ENCODE measurements around the gene HMGB3. TPM values are rescaled to one million over a fixed set of nuclear protein-coding genes. Genes with fewer than 3 reads are reported as not detected.
"Not testable (repeated sequence)": the region's sequence is repeated elsewhere in the genome, so short reads cannot be mapped to it uniquely, and the experiment has no call there.

The HMGB3 gene
- total RNA-seq, 1 donor from 2014 or later = 11.2 TPM

DNA sequence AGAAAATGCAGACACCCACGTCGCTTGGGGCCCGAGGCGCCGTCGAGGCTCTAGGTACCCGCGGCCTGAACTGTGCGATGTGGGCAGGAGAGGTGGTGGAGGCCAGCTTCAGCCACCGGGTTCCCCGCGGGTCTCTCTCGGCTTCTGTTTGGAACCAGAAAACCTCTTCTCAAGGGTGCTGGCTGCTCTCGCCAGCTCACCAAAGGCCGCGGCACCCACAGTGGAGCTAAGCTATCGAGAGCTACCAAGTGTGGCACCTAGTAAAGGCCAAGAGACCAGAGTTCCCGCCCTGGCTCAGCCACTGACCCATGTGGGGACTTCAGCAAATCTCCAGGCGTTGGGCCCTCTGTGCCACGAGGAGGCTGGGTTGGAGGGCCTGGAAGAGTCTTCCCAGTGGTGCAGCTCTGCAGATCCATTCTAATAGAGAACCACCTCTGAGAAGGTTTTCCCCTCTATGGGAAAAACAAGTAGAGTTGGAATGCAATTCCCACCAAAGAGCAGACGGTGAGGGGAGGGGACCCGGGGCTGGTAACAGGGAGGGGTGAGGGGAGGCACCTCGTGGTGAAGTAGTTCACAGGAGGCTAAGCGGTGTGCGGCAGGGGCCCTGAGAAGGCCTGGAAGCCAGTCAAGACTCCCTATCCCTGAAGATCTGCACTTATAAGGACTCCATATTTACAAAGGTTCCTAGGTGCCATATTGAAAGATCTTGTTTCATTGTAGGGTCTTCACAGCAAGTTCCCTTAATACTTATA lies 5.5 kb upstream of the HMGB3 start:
- DNase-seq = no peak

DNA sequence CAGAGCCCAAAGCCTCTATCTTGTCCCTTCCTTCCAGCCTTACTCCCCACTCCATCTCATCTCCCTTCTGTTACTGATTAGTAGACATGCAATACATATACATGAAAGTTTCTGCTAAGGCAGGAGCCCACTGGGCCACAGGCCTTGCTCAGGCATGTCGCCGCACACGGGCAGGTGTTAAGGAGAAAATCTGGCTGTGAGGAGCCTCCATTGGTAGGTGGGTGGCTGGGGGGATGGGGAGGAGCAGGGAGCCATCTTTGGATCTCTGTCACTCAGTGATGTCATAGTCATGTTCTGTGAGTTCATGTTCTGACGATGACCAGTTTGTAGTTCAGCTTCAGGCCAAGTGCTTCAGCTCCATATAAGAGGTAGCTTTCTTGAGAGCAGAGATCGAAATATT lies 2.9 kb upstream of the HMGB3 start:
- no peak for DNase-seq

DNA sequence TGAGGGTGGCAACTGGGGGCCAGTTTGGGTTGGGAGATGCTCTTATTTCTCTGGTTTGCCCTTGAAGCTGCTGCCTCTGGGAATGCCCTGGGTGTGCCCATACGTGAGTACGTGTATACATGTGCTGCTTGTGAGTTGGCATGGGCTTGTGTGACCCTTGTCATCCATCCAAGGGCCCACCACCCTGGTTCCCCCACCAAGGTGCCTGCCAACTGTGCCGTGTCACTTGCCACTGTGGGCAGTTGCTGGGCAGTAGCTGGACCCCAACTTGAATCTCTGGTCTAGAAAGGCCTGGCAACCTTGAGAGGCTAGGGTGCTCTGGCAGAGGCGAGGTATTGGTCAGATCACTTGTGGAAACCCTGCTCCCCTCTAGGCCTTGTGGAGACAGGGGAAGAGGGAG lies 2.4 kb upstream of the HMGB3 start:
- no peak for DNase-seq

GRCh38 chrX:150982235-150982787 lies 824 bp upstream of the HMGB3 start:
- DNase-seq = no peak

DNA sequence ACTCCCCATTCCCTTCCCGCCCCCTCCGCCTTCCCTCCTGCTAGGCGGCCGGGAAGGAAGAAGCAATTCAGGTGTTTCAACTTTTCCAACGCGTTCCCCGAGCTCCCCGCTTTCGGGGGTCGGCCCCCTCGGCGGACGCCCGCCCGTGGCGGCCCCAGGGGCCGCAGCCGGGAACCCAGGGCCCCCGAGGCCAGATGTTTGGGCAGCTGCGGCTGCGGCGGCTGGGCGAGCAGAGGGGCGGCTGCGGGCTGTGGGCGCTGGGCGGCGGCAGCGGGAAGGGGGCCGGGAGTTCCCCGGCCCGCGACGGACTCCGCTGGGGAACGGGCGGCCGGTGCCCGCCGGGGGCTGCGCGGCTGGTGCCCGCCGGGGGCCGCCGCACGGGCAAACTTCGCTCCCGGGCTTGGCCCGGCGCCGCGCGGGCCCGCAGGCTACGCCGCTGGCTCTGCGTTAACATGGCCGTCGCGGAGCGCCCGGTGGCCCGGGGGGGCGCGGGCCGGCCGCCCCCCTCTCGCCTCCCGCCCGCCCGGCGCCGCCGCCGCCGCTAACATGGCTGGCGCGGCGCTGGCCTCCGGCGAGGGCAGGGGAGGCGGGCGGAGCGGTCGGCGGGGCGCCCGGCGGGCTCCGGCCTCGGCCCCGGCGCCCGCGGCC lies 510 bp downstream of the HMGB3 start:
- no peak for DNase-seq

DNA sequence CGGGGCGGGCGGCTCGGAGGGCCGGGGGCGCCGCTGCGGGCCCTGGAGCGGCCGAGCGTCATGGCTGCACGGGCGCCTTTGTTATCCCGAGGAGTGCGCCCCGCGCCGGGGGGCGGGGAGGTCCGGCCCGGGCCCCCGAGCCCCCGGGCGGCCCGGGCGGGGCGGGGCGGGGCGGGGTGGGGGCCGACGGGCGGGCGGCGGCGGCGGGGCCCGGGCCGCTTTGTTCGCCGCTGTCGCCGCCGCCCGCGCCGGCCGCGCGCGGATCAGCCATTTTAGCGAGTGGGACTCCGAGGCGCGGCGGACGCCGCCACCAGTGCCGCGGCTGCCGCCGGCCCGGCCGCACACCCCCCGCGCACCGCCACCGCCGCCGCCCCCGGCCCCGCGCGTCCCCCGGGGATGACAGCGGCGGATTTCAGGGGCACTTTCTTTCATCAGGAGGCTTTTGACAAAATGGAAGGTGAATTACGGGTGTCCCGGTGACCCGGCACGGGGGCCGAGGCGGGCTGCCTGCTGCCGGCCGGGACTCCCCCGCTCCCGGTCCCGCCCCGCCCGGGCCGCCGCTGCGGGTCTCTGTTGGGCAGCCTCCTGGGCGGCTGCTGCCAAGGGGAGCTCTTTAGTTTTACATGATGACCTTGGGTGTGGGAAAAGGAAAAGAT lies 1.2 kb downstream of the HMGB3 start:
- no peak for DNase-seq

GRCh38 chrX:150987687-150988086 lies 4.6 kb downstream of the HMGB3 start:
- not testable (repeated sequence) for DNase-seq

DNA sequence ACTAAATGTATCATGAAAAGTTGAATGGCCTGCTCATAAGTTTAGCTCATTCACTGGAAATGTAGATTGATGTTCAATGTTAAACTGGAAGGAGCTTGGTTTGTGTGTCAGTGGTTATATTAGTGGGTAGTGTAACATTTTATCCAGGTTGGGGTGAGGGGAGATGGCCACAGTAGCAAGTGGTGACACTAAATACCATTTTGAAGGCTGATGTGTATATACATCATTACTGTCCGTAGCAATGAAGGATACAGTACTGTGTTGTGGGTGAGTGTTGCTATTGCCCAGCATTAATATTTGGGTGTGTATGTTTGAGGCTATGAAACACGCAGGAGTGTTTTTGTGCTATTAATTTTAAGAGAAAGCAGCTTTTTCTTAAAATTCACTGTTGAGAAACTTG lies 6.3 kb downstream of the HMGB3 start:
- no peak for DNase-seq

DNA sequence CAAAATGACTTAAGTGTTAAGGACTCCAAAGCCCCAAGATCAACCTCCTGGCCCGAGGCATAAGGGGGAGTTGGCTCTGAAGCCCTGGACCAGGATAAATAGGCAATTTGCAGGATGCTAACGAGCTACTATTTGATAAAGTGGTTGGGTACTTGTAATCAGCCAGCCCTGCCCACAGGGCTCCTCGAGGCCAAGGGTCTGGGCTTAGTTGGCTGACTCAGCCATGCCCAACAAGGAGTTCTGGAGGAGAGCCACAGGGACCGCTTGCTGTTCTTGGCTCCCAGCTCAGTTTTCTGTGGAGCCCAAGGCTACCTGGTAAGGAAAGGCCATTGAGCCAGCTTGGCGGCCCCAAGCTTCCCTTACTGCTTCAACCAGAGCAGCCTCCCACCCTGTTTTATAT lies 7.8 kb downstream of the HMGB3 start:
- no peak for DNase-seq

- DNase-seq = peak; percentile 48
These were observed 17.8 kb downstream of the HMGB3 start for GRCh38 chrX:151000861-151001331.

GRCh38 chrX:151004085-151004484 lies 20.9 kb downstream of the HMGB3 start:
- DNase-seq = no peak

- no peak for DNase-seq
These were observed 23.4 kb downstream of the HMGB3 start for GRCh38 chrX:151006410-151007109.

DNA sequence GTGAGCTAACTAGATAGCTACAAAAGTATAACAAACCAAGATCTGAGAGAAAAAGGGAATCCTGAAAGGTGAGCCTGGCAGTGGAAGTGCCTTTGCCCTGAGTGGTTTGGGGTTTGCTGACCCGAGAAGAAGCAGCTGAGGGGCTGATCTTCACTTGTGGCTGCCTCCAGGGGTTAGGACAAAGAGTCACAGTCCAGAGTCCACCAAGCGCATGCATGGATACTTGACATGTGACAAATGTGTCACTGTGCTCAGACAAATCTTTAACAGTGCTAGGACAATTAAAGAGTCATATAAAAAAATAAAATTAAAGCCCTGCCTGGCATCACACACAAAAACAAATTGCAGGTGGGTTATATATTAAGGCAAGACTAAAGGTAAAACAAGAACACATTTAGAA lies 26.4 kb downstream of the HMGB3 start:
- DNase-seq = no peak

DNA sequence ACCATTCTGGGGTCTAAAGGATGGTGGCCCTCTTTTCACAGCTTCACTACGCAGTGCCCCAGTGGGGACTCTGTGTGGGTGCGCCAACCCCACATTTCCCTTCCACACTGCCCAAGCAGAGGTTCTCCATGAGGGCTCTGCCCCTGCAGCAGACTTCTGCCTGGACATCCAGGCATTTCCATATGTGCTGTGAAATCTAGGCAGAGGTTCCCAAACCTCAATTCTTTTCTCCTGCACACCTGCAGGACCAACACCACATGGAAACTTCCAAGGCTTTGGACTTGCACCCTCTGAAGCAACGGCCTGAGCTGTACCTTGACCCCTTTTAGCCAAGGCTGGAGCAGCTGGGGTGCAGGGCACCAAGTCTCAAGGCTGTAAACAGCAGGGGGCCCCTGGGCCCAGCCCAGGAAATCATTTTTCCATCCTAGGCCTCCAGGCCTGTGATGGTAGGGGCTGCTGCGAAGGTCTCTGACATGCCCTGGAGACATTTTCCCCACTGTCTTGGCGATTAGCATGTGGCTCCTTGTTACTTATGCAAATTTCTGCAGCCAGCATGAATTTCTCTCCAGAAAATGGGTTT lies 30.1 kb downstream of the HMGB3 start:
- DNase-seq = no peak

GRCh38 chrX:151015684-151016083 lies 32.5 kb downstream of the HMGB3 start:
- no peak for DNase-seq

- DNase-seq = no peak
These were observed 36.7 kb downstream of the HMGB3 start for GRCh38 chrX:151019856-151020255.

GRCh38 chrX:151030845-151031244 lies 47.7 kb downstream of the HMGB3 start:
- no peak for DNase-seq

- no peak for DNase-seq
These were observed 48.3 kb downstream of the HMGB3 start for GRCh38 chrX:151031391-151031975.

DNA sequence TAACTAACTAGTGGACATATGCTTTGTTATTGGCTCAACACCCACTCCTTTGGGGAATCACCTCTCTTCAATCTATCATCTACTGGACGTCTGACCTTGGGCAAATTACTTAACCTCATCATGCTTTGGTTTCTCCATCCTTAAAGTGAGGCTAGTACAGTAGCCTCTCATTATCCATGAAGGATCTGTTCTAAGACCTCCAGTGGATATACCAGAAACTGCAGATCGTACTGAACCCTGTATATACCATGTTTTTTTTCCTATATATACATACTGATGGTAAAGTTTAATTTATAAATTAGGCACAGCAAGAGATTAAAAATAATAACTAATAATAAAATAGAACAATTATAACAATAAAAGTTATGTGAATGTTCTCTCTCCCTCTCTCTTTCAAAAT lies 56.2 kb downstream of the HMGB3 start:
- no peak for DNase-seq

All from skin of body (tissue), 2 donors.